ENCODE data around the gene TRIM31.

TRIM31 gene

DNA sequence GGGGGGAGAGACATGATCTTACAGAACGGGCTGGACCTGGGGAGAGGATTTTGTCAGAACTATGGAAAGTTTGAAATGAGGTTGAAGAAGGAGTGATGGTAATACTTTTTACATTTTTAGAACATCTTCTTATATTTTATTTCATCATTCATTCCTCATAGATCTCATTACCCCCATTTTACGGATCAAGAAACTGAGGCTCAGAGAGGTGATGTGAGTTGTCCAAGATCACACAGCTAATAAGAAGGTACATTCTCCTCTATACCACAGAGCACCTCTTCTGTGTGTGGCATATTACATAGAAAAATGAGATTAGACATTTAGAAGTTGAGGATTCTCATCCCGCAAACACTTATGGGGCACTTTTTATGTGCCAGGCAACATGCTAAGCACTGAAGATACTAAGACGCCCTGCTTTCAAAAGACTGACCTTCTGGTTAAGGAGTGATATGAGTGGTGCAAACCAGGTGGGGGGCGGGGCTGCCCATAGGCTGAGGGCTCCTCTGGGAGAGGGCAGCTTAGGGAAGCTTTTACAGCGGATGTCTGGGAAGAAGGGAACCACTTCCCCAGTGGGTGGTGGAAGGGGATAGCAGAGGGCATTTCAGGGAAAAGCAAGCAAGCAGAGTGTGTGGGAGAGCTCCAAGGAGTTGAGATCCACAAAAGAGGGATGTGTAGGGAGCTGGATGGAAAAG, 19.9 kb downstream of the TRIM31 start:
- H3K79me2 ChIP-seq (ENCODE audit: control insufficient read depth, low read length), result no peaks in the 10 kb centered on the region
- H3K27ac ChIP-seq (ENCODE audit: low read depth, low read length), result no peak overlapping the region
- no peaks in the 10 kb centered on the region for H3K9me2 ChIP-seq (replicated peaks; ENCODE audit: control insufficient read depth, low read length)
- H4K20me1 ChIP-seq (ENCODE audit: control insufficient read depth, insufficient read depth, low read depth, low read length), result no peaks in the 10 kb centered on the region
- no peaks in the 10 kb centered on the region for H3K4me1 ChIP-seq (ENCODE audit: control insufficient read depth, low read length)
- H3K4me2 ChIP-seq (ENCODE audit: low read length), result no peak overlapping the region
- TF ChIP-seq EZH2phosphoT487 (IDR thresholded peaks at IDR 0.05; ENCODE audit: borderline replicate concordance, low read length) (no peak), CTCF (IDR thresholded peaks at IDR 0.05; ENCODE audit: low read depth, low read length, poor library complexity, severe bottlenecking) (no peak)
- H3K9me3 ChIP-seq (ENCODE audit: control insufficient read depth, insufficient read depth, low read length), result no peaks in the 10 kb centered on the region; the same call in 1 of the 2 replicates
- peaks cover 55% of the 10 kb centered on the region for H3K27me3 ChIP-seq (ENCODE audit: control insufficient read depth, low read length)
- no peaks in the 10 kb centered on the region for H3K36me3 ChIP-seq (ENCODE audit: control insufficient read depth, low read length)
- no peak overlapping the region for H3K4me3 ChIP-seq (ENCODE audit: low read length)
- no peaks in the 10 kb centered on the region for H3F3A ChIP-seq (ENCODE audit: control insufficient read depth, insufficient read depth)

GRCh38 chr6:30091577-30092381, 21.1 kb downstream of the TRIM31 start:
- Histone ChIP-seq H3K79me2 (ENCODE audit: control insufficient read depth, low read length) (no peaks in the 10 kb centered on the region), H3K9me2 (replicated peaks; ENCODE audit: control insufficient read depth, low read length) (no peaks in the 10 kb centered on the region), H3K27me3 (ENCODE audit: control insufficient read depth, low read length) (peaks cover 48% of the 10 kb centered on the region), H3K4me1 (ENCODE audit: control insufficient read depth, low read length) (no peaks in the 10 kb centered on the region), H4K20me1 (ENCODE audit: control insufficient read depth, insufficient read depth, low read depth, low read length) (no peaks in the 10 kb centered on the region), H3K27ac (ENCODE audit: low read depth, low read length) (no peak overlapping the region), H3K36me3 (ENCODE audit: control insufficient read depth, low read length) (no peaks in the 10 kb centered on the region), H3K4me2 (ENCODE audit: low read length) (no peak overlapping the region), H3K4me3 (ENCODE audit: low read length) (no peak overlapping the region), H3K9me3 (ENCODE audit: control insufficient read depth, insufficient read depth, low read length) (no peaks in the 10 kb centered on the region; the same call in 1 of the 2 replicates), H3F3A (ENCODE audit: control insufficient read depth, insufficient read depth) (no peaks in the 10 kb centered on the region)
- TF ChIP-seq EZH2phosphoT487 (IDR thresholded peaks at IDR 0.05; ENCODE audit: borderline replicate concordance, low read length), result no peak
- TF ChIP-seq CTCF (IDR thresholded peaks at IDR 0.05; ENCODE audit: low read depth, low read length, poor library complexity, severe bottlenecking), result no peak

DNA sequence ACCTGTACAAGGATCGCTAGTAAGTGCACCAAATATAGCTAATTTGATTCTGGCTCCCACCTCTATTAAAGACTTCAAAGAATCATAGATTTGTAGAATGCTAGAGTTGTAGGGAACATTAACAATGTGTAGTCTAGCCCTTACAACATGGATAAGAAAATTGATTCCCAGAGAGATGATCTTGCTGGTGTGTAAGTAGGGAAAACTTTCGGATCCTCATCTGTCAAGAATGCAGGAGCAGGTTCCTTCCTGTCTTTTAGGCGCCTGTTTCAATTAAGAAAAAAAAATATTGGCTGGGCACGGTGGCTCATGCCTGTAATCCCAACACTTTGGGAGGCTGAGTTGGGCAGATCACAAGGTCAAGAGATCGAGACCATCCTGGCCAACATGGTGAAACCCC, 25.0 kb downstream of the TRIM31 start:
- no peak overlapping the region for H3K27ac ChIP-seq (ENCODE audit: low read depth, low read length)
- no peak overlapping the region for H3K4me3 ChIP-seq (ENCODE audit: low read length)
- H3K9me2 ChIP-seq (replicated peaks; ENCODE audit: control insufficient read depth, low read length), result no peaks in the 10 kb centered on the region
- no peaks in the 10 kb centered on the region for H3K36me3 ChIP-seq (ENCODE audit: control insufficient read depth, low read length)
- H3F3A ChIP-seq (ENCODE audit: control insufficient read depth, insufficient read depth), result no peaks in the 10 kb centered on the region
- H4K20me1 ChIP-seq (ENCODE audit: control insufficient read depth, insufficient read depth, low read depth, low read length), result no peaks in the 10 kb centered on the region
- H3K4me1 ChIP-seq (ENCODE audit: control insufficient read depth, low read length), result no peaks in the 10 kb centered on the region
- H3K9me3 ChIP-seq (ENCODE audit: control insufficient read depth, insufficient read depth, low read length), result no peaks in the 10 kb centered on the region
- no peak overlapping the region for H3K4me2 ChIP-seq (ENCODE audit: low read length)
- no peak for TF ChIP-seq CTCF (IDR thresholded peaks at IDR 0.05; ENCODE audit: low read depth, low read length, poor library complexity, severe bottlenecking)
- no peak for TF ChIP-seq EZH2phosphoT487 (IDR thresholded peaks at IDR 0.05; ENCODE audit: borderline replicate concordance, low read length)
- H3K27me3 ChIP-seq (ENCODE audit: control insufficient read depth, low read length), result peaks cover 22% of the 10 kb centered on the region
- no peaks in the 10 kb centered on the region for H3K79me2 ChIP-seq (ENCODE audit: control insufficient read depth, low read length)

All from DOHH2 (cell line).